OCI-LY3 (cell line): ENCODE data around the gene AOAH.

Experiments used
- CTCF ChIP-seq: fragments of 200-600, 300-600 bp; sonication (generic); IDR thresholded peaks from 2 replicates; pipeline ENCODE4 v1.5.1; 2014; ENCODE audit warnings: antibody characterized with exemption, low read length, low read depth
- EZH2phosphoT487 ChIP-seq: fragments of 200-600 bp; shearing (Covaris generic); IDR thresholded peaks from 2 replicates; pipeline ENCODE4 v1.6.1; 2018; ENCODE audit warnings: antibody characterized with exemption, mixed run types, low read depth

- TF ChIP-seq CTCF (no peak), EZH2phosphoT487 (no peak)
Measured at GRCh38 chr7:36531951-36532350, 192.3 kb downstream of the AOAH start.
